Cerebellar nuclear complex (tissue), 1 donor: ENCODE measurements around the gene JAKMIP2.

ENCODE experiments used
- DNase-seq, 2 experiments: peaks; one replicate each; lab custom pipeline; 2025; lab: John Stamatoyannopoulos, UW

The JAKMIP2 gene

DNA sequence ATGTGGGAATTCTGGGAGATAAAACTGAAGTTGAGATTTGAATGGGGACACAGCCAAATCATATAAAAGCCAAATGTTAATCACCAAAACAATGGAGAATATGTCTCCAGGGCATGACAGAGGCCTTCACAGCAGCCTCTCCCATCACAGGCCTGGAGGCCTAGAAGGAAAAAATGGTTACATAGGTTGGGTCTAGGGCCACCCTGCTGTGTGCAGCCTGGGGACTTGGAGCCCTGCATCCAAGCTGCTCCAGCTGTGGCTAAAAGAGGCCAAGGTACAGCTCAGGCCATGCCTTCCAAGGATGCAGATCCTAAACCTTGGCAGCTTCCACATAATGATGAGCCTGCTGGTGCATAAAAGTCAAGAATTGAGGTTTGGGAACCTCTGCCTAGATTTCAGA lies 85.1 kb downstream of the JAKMIP2 start:
- DNase-seq: no peak

DNA sequence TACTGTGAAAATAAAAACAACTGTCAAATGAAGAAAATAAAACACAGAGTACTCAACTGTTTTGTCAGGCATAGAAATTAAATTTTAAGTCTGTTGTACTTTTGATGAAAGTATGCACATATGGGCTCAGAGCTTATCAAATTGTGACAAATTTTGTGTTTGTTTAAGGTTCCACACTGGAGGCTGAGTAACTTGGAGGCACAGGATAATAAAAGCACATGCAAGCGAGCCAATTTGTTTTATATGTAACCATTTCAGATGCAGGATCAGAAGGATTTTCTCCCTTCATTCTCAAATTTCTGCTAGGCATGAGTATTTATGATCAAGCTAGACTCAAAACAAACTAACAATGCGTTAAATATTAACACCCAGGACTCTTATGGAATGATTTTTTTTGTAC lies 87.8 kb downstream of the JAKMIP2 start:
- no peak for DNase-seq

DNA sequence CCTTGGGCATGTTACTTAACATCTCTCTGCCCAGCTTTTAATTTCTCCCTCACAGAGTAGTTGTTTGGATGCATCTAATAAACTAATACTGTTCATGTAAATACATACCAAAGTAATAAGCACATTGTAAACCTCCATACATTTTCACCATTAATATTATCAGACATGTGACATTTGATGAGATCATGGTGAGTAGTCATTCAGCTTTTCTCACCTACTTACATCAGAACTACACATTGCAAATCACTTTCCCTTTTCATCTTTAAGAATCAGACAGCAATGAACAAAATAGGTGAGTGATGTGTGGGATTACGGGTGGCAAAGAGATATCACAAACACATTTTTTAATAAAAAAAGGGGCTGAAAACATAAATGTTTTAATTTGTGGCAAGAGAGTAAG lies 89.3 kb downstream of the JAKMIP2 start:
- DNase-seq: no peak

GRCh38 chr5:147691130-147691529 lies 91.4 kb downstream of the JAKMIP2 start:
- no peak for DNase-seq

DNA sequence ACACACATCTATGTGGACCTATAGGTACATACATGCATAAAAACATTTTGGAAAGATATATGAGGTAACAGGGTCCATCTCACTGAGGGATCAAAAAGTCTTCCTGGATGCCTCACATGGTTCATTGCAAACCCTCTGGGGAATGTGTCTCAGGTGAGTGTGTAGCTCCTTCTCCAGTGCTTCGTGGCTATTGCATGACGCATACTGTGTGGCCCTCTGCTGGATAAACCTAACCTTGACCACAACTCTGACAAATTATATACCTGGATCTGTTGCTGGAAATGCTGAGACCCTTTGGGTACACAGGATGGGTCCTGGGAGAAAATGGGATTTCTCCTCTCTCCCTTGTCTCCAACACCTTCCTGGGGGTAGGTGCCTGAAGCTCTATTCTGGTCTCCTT lies 91.9 kb downstream of the JAKMIP2 start:
- no peak for DNase-seq

DNA sequence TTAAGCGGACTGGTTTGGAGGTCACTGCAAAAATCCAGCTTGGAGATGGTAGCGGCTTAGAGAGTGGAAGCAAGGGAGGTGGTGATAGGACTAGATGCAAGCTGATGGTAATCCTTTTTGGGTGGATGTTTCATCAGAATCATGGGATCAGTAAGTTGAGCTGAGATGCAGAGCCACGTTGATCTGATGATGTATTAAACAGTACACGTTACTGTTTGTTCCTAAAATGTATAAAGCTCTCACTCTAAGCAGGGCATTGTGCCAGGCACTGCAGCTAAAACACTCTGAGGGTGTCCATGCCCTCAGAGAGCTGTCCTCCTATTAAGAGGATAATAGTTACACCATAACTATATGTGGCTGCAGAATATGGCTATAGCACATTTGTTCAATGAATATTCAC lies 93.1 kb downstream of the JAKMIP2 start:
- no peak for DNase-seq

GRCh38 chr5:147688656-147689356 lies 93.7 kb downstream of the JAKMIP2 start:
- DNase-seq: peak; percentile 36 to 63

DNA sequence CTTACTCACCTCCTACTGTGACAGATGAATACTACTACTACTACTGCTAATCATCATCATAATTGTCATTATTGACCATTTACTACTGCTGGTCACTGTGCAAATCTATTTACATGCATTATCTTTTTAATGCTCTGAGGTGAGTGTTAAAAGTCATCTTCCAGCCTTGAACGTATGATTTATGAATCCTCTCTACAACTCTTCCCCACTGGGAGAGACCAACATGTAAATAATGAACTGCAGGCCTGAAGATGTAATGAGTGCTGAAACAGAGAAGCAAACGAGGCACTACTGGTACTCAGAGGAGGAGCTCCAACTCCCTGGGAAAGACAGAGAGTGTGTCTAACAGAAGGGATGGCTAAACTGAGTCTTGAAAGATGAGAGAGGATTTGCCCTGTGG lies 95.4 kb downstream of the JAKMIP2 start:
- DNase-seq: no peak

- DNase-seq: no peak
Observed at GRCh38 chr5:147686421-147686820, 96.1 kb downstream of the JAKMIP2 start.

GRCh38 chr5:147685993-147686392 lies 96.5 kb downstream of the JAKMIP2 start:
- DNase-seq: peak in 1 of 2 experiments; percentile 10

- DNase-seq: no peak
Observed at GRCh38 chr5:147675168-147675567, 107.4 kb downstream of the JAKMIP2 start.

DNA sequence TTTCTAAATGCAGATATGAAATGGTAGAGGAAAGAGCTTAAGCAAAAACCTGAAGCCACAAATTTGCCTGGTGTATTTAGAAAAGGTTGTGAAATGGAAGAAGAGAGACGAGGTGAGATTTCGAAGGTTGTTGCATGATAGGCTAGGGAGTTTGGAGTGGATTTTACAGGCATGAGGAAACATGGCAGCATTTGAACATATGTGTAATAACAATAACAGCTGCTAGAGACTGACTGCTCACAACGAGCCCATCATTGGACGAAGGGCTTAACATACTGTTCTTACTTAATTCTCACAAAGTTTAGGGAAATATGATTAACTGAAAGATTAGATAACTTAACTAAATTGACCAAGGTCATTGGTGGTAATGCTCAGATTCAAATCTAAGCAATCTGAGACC lies 108.1 kb downstream of the JAKMIP2 start:
- no peak for DNase-seq

DNA sequence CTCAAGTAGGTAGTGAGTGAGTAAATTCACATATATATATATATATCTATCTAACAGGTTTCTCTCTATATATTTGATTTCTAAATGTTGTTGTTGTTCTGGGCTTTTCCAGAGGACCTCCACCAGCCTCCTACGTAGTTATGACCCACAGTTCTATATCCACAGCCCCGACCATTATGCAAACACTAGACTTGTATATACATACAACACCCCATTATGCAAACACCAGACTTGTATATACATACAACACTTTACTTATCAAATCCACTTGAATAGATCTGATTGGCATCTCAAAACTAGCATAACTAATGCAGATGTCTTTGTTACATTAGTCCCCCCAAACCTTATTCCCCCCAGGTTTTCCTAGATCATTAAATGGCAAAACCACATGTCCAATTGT lies 108.7 kb downstream of the JAKMIP2 start:
- DNase-seq: no peak

DNA sequence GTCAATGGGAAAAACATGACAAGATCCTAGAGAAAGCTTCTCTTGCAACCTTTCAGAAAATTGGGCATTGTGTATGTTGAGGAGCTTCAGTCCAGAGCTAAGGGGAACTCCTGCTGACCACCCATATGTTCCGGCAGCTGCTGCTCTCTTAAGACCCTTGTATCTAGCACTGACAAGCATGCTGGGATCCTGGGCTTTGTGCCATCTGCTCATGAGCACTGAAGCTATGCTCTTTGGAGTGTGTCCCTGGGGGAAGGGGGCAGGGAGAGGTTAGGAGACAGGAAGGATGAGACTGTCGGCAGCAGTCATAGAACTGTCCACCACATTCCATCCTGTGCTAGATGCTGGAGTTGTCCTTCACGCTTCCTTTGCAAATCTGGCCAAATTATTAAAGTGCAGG lies 109.3 kb downstream of the JAKMIP2 start:
- DNase-seq: peak; percentile 82 to 88

- DNase-seq: no peak
Observed at GRCh38 chr5:147671365-147671764, 111.2 kb downstream of the JAKMIP2 start.

GRCh38 chr5:147670815-147671214 lies 111.7 kb downstream of the JAKMIP2 start:
- DNase-seq: no peak

DNA sequence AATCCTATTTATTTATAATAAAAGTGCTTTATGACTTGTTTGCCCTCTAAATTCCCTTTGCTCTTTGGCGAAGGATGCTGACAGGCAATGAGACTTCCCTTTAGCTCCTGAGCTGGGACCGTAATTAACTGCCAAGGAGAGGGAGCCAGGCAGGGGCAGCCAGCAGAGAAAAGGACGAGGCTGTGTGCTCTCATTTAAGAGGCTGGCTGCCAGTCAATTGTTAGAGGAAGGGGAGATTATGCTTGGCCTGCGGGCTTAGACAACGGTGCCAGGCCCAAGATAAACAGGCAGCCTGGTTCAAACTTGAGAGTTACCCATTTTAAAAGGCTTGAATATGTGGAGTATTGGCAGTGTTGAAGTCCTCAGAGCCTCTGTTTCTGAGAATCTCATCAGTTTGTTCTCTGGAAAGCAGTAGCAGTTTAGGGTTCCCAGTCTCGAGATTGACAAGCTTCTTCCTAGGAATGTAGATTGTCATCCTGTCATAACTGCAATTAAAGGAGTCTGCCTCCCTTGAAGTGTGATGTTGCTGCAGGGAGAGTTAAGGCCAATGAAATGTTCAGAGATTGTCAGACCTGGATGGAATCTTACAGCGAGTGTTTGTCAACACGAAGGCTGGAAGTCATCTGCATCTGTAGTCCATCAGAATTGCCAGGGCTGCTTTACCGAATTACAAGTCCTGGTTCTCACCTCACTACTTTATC lies 113.2 kb downstream of the JAKMIP2 start:
- peak; percentile 13 to 71 for DNase-seq

- DNase-seq: no peak
Observed at GRCh38 chr5:147668385-147668784, 114.1 kb downstream of the JAKMIP2 start.

GRCh38 chr5:147667363-147667762 lies 115.2 kb downstream of the JAKMIP2 start:
- no peak for DNase-seq

GRCh38 chr5:147666419-147666818 lies 116.1 kb downstream of the JAKMIP2 start:
- DNase-seq: no peak

GRCh38 chr5:147661541-147661940 lies 121.0 kb downstream of the JAKMIP2 start:
- DNase-seq: no peak

- DNase-seq: no peak
Observed at GRCh38 chr5:147659166-147659929, 123.2 kb downstream of the JAKMIP2 start.
